22Rv1 (cell line): ENCODE results near the gene CERS3.

Source experiments
- CTCF ChIP-seq: fragments of 450-650 bp; IDR thresholded peaks from 2 replicates; pipeline ENCODE4 v1.5.1; 2017; ENCODE audit warnings: mild to moderate bottlenecking
- ZFX ChIP-seq: fragments of 450-650 bp; IDR thresholded peaks from 2 replicates; pipeline ENCODE4 v1.6.1; 2017; ENCODE audit warnings: antibody characterized with exemption, borderline replicate concordance

- TF ChIP-seq CTCF (no peak), ZFX (no peak)
Observed at GRCh38 chr15:100508641-100509300, 20.0 kb downstream of the CERS3 start.
